ENCODE data around the gene PCLO. TPM values are rescaled to one million over a fixed set of nuclear protein-coding genes. Genes with fewer than 3 reads are reported as not detected.

The PCLO gene
- total RNA-seq, 2 donors from 2014 or later: 3.2 to 4.2 TPM

GRCh38 chr7:82741493-82741892, 421.2 kb downstream of the PCLO start:
- H3K9ac ChIP-seq (ENCODE audit: extremely low read depth, low read length, poor library complexity, severe bottlenecking): no peak overlapping the region
- H3K9me3 ChIP-seq (ENCODE audit: control insufficient read depth, low read length): no peaks in the 10 kb centered on the region
- no peaks in the 10 kb centered on the region for H3K27me3 ChIP-seq (ENCODE audit: control insufficient read depth, insufficient read depth, low read length, poor library complexity, severe bottlenecking)
- H3K36me3 ChIP-seq (ENCODE audit: control insufficient read depth, insufficient read depth, low read length): no peaks in the 10 kb centered on the region
- no peaks in the 10 kb centered on the region for H3K27me3 Mint-ChIP-seq (ENCODE audit: insufficient read depth)
- no peak overlapping the region for H3K27ac Mint-ChIP-seq
- DNase-seq: no peak
- no peak overlapping the region for H3K27ac ChIP-seq (ENCODE audit: low read depth, low read length)
- peaks cover 25% of the 10 kb centered on the region for H3K4me1 Mint-ChIP-seq
- no peaks in the 10 kb centered on the region for H3K36me3 Mint-ChIP-seq (ENCODE audit: low read depth)
- H3K4me1 ChIP-seq (ENCODE audit: control insufficient read depth, insufficient read depth, low read length): peaks cover 11% of the 10 kb centered on the region
- H3K4me3 ChIP-seq (ENCODE audit: low read length): no peak overlapping the region
- no peaks in the 10 kb centered on the region for H3K9me3 Mint-ChIP-seq
- TF ChIP-seq, protein P1, sequence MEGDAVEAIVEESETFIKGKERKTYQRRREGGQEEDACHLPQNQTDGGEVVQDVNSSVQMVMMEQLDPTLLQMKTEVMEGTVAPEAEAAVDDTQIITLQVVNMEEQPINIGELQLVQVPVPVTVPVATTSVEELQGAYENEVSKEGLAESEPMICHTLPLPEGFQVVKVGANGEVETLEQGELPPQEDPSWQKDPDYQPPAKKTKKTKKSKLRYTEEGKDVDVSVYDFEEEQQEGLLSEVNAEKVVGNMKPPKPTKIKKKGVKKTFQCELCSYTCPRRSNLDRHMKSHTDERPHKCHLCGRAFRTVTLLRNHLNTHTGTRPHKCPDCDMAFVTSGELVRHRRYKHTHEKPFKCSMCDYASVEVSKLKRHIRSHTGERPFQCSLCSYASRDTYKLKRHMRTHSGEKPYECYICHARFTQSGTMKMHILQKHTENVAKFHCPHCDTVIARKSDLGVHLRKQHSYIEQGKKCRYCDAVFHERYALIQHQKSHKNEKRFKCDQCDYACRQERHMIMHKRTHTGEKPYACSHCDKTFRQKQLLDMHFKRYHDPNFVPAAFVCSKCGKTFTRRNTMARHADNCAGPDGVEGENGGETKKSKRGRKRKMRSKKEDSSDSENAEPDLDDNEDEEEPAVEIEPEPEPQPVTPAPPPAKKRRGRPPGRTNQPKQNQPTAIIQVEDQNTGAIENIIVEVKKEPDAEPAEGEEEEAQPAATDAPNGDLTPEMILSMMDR (conservative IDR thresholded peaks at IDR 0.05): no peak
- no peak overlapping the region for H3K4me3 Mint-ChIP-seq

DNA sequence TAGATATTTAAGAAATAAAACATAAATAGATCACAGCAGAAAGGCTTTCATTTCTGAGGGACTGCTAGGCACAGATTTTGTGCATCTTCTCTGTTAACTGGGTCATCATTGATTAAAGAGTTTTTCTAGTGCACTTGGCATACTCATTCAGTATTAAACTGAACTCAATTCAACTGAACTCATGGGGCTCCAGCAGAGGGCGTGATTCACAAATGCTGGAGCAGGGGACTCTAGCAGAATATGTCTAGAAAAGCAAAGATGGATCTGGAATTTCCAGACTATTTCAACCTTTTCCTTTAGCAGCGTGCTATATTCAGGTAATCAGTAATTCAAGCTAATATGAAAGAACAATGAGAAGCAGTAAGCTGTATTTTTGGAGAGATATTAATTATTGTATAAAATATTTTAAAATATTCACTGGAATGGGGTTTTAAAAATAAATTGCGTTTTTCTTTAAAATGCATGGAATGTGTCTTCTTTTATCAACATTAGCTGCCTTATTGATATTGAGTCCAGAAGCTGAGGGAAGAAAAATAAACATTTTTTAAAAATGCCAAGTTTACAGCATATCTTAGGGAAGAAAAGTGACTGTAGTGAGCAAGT, 422.3 kb downstream of the PCLO start:
- DNase-seq: peak; percentile 85
- WGBS, 2 experiments (ENCODE audit: insufficient coverage in 1 of 2, insufficient read length in 1 of 2): 0 to 45% methylated on average over 1 to 3 of the region's 3 CpGs
- no peaks in the 10 kb centered on the region for H3K9me3 Mint-ChIP-seq
- Histone ChIP-seq H3K9me3 (ENCODE audit: control insufficient read depth, low read length) (no peaks in the 10 kb centered on the region), H3K27me3 (ENCODE audit: control insufficient read depth, insufficient read depth, low read length, poor library complexity, severe bottlenecking) (no peaks in the 10 kb centered on the region), H3K9ac (ENCODE audit: extremely low read depth, low read length, poor library complexity, severe bottlenecking) (no peak overlapping the region), H3K4me1 (ENCODE audit: control insufficient read depth, insufficient read depth, low read length) (peaks cover 11% of the 10 kb centered on the region), H3K27ac (ENCODE audit: low read depth, low read length) (no peak overlapping the region), H3K36me3 (ENCODE audit: control insufficient read depth, insufficient read depth, low read length) (no peaks in the 10 kb centered on the region), H3K4me3 (ENCODE audit: low read length) (no peak overlapping the region)
- H3K27ac Mint-ChIP-seq: no peak overlapping the region
- H3K27me3 Mint-ChIP-seq (ENCODE audit: insufficient read depth): no peaks in the 10 kb centered on the region
- H3K4me3 Mint-ChIP-seq: no peak overlapping the region
- TF ChIP-seq, protein P1 (conservative IDR thresholded peaks at IDR 0.05): peak; percentile 91
- H3K4me1 Mint-ChIP-seq: peaks cover 25% of the 10 kb centered on the region
- no peaks in the 10 kb centered on the region for H3K36me3 Mint-ChIP-seq (ENCODE audit: low read depth)

GRCh38 chr7:82736633-82737032, 426.1 kb downstream of the PCLO start:
- H3K4me3 ChIP-seq (ENCODE audit: low read length): no peak overlapping the region
- H3K9ac ChIP-seq (ENCODE audit: extremely low read depth, low read length, poor library complexity, severe bottlenecking): no peak overlapping the region
- Mint-ChIP-seq H3K27me3 (ENCODE audit: insufficient read depth) (no peaks in the 10 kb centered on the region), H3K4me1 (peaks cover 2% of the 10 kb centered on the region), H3K36me3 (ENCODE audit: low read depth) (no peaks in the 10 kb centered on the region), H3K4me3 (no peak overlapping the region), H3K27ac (no peak overlapping the region), H3K9me3 (no peaks in the 10 kb centered on the region)
- no peaks in the 10 kb centered on the region for H3K36me3 ChIP-seq (ENCODE audit: control insufficient read depth, insufficient read depth, low read length)
- H3K4me1 ChIP-seq (ENCODE audit: control insufficient read depth, insufficient read depth, low read length): no peaks in the 10 kb centered on the region
- no peak for DNase-seq
- no peaks in the 10 kb centered on the region for H3K27me3 ChIP-seq (ENCODE audit: control insufficient read depth, insufficient read depth, low read length, poor library complexity, severe bottlenecking)
- WGBS, 2 experiments (ENCODE audit: insufficient coverage in 1 of 2, insufficient read length in 1 of 2): 94 to 97% methylated on average over 3 of the region's 3 CpGs
- TF ChIP-seq, protein P1 (conservative IDR thresholded peaks at IDR 0.05): no peak
- no peak overlapping the region for H3K27ac ChIP-seq (ENCODE audit: low read depth, low read length)
- no peaks in the 10 kb centered on the region for H3K9me3 ChIP-seq (ENCODE audit: control insufficient read depth, low read length)
